Astrocyte (in vitro differentiated cells and primary cell): ENCODE measurements around the gene ERAL1. TPM values are rescaled to one million over a fixed set of nuclear protein-coding genes. Genes with fewer than 3 reads are reported as not detected.

Experiments
- DNase-seq: peaks from one replicate; pipeline ENCODE4 v3.0.0-alpha.2; 2010; ENCODE audit warnings: low read depth
- FAIRE-seq: peaks from 2 replicates; lab custom pipeline; 2011; peaks lifted over from hg19 to GRCh38; lab: Jason Lieb, UNC
- H2AFZ ChIP-seq: 2 replicates; pipeline ENCODE4 v1.6.0; 2012; ENCODE audit warnings: low read depth, low read length, inconsistent platforms
- H3K27ac ChIP-seq: 2 replicates; pipeline ENCODE4 v1.5.1; 2011; ENCODE audit warnings: low read depth, low read length, inconsistent platforms
- H3K27me3 ChIP-seq: 2 replicates; pipeline ENCODE4 v1.6.0; 2011; ENCODE audit warnings: low read length, inconsistent platforms; ENCODE audit not compliant: insufficient read depth
- H3K36me3 ChIP-seq: 2 replicates; pipeline ENCODE4 v1.5.1; 2011; ENCODE audit warnings: low read length, inconsistent platforms; ENCODE audit not compliant: insufficient read depth
- H3K4me1 ChIP-seq: 2 replicates; pipeline ENCODE4 v1.5.1; 2011; ENCODE audit warnings: low read length, inconsistent platforms; ENCODE audit not compliant: insufficient read depth
- H3K4me2 ChIP-seq: 2 replicates; pipeline ENCODE4 v1.6.0; 2012; ENCODE audit warnings: low read length, inconsistent platforms
- H3K4me3 ChIP-seq: 2 replicates; pipeline ENCODE4 v1.5.1; 2011; ENCODE audit warnings: low read depth, mild to moderate bottlenecking, low read length, inconsistent platforms; ENCODE audit not compliant: insufficient read depth
- H3K79me2 ChIP-seq: 2 replicates; pipeline ENCODE4 v1.6.0; 2012; ENCODE audit warnings: mild to moderate bottlenecking, low read length, inconsistent platforms; ENCODE audit not compliant: insufficient read depth
- H3K9ac ChIP-seq: 2 replicates; pipeline ENCODE4 v1.6.0; 2012; ENCODE audit warnings: mild to moderate bottlenecking, low read length, inconsistent platforms
- H3K9me3 ChIP-seq: 2 replicates; pipeline ENCODE4 v1.5.1; 2012; ENCODE audit warnings: low read depth, mild to moderate bottlenecking, low read length, inconsistent platforms; ENCODE audit not compliant: insufficient read depth
- H4K20me1 ChIP-seq: 2 replicates; pipeline ENCODE4 v1.6.0; 2012; ENCODE audit warnings: low read length, inconsistent platforms; ENCODE audit not compliant: insufficient read depth
- H3K27ac Mint-ChIP-seq: one replicate; pipeline ENCODE4 v1.8.0; 2021; ENCODE audit warnings: mild to moderate bottlenecking, mixed read lengths; ENCODE audit not compliant: unreplicated experiment
- H3K27me3 Mint-ChIP-seq: one replicate; pipeline ENCODE4 v1.8.0; 2021; ENCODE audit warnings: low read depth, mixed read lengths; ENCODE audit not compliant: unreplicated experiment
- H3K36me3 Mint-ChIP-seq: one replicate; pipeline ENCODE4 v1.8.0; 2021; ENCODE audit warnings: low read depth, mixed read lengths; ENCODE audit not compliant: unreplicated experiment
- H3K4me1 Mint-ChIP-seq: one replicate; pipeline ENCODE4 v1.8.0; 2021; ENCODE audit warnings: low read depth, mixed read lengths; ENCODE audit not compliant: unreplicated experiment
- H3K4me3 Mint-ChIP-seq: one replicate; pipeline ENCODE4 v1.8.0; 2021; ENCODE audit warnings: mild to moderate bottlenecking, moderate library complexity, mixed read lengths; ENCODE audit not compliant: unreplicated experiment
- H3K9me3 Mint-ChIP-seq: one replicate; pipeline ENCODE4 v1.8.0; 2021; ENCODE audit warnings: mild to moderate bottlenecking, mixed read lengths; ENCODE audit not compliant: unreplicated experiment
- EZH2 ChIP-seq: IDR thresholded peaks from 2 replicates; pipeline ENCODE4 v1.6.1; 2012; ENCODE audit warnings: mild to moderate bottlenecking, low read length, inconsistent platforms; ENCODE audit not compliant: insufficient read depth
- total RNA-seq: library from RNA; stranded (reverse); gene quantifications from 2 replicates; pipeline ENCODE4 v1.2.1, GENCODE V29; 2021
- TF ChIP-seq, protein P1 (sequence below): IDR thresholded peaks from 2 replicates; pipeline ENCODE4 v1.5.1; 2011; ENCODE audit warnings: low read depth, mild to moderate bottlenecking, inconsistent platforms, low read length, moderate library complexity; ENCODE audit not compliant: insufficient read depth

ERAL1 gene
- total RNA-seq, 1 donor from 2014 or later, result 38.4 TPM

DNA sequence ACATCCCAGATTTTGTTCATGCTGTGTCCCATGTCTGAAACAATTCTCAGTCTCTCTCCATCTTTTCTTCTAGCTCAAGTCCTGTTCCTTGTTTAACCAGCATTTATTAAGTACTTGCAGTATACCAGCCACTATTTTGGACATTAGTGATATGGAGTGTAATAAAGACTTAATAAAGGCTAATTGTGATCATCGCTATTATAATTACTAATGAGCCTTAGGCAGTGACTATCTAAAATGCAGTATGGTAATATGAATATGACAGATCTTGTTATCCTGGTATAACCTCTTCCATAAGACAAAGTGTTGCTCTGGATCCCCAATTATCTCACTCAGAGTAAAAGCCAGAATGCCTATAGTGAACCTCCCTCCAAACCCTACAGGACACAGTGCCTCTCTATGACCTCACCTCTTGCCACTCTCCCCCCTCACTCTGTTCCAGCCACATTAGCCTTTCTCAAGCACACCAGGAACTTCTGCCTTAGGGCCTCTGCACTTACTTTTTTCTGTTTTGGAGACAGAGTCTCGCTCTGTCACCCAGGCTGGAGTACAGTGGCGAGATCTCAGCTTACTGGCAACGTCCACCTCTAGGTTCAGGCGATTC is 44.5 kb downstream of the ERAL1 start:
- H3K4me1 ChIP-seq, result peaks cover 17% of the 10 kb centered on the region
- Mint-ChIP-seq H3K4me3 (peak overlapping the region; percentile 81), H3K9me3 (no peaks in the 10 kb centered on the region), H3K27ac (no peak overlapping the region), H3K27me3 (peaks cover 1% of the 10 kb centered on the region), H3K4me1 (peaks cover 21% of the 10 kb centered on the region), H3K36me3 (peaks cover 2% of the 10 kb centered on the region)
- no peaks in the 10 kb centered on the region for H3K9me3 ChIP-seq
- DNase-seq (no peak), FAIRE-seq (no peak)
- no peaks in the 10 kb centered on the region for H3K27me3 ChIP-seq
- no peak overlapping the region for H2AFZ ChIP-seq
- TF ChIP-seq, protein P1, sequence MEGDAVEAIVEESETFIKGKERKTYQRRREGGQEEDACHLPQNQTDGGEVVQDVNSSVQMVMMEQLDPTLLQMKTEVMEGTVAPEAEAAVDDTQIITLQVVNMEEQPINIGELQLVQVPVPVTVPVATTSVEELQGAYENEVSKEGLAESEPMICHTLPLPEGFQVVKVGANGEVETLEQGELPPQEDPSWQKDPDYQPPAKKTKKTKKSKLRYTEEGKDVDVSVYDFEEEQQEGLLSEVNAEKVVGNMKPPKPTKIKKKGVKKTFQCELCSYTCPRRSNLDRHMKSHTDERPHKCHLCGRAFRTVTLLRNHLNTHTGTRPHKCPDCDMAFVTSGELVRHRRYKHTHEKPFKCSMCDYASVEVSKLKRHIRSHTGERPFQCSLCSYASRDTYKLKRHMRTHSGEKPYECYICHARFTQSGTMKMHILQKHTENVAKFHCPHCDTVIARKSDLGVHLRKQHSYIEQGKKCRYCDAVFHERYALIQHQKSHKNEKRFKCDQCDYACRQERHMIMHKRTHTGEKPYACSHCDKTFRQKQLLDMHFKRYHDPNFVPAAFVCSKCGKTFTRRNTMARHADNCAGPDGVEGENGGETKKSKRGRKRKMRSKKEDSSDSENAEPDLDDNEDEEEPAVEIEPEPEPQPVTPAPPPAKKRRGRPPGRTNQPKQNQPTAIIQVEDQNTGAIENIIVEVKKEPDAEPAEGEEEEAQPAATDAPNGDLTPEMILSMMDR, result no peak
- no peak for TF ChIP-seq EZH2
- peaks cover 6% of the 10 kb centered on the region for H3K79me2 ChIP-seq
- no peak overlapping the region for H3K4me3 ChIP-seq
- no peaks in the 10 kb centered on the region for H3K36me3 ChIP-seq
- H4K20me1 ChIP-seq, result peaks cover 30% of the 10 kb centered on the region
- no peak overlapping the region for H3K4me2 ChIP-seq
- no peak overlapping the region for H3K27ac ChIP-seq
- H3K9ac ChIP-seq, result no peak overlapping the region

DNA sequence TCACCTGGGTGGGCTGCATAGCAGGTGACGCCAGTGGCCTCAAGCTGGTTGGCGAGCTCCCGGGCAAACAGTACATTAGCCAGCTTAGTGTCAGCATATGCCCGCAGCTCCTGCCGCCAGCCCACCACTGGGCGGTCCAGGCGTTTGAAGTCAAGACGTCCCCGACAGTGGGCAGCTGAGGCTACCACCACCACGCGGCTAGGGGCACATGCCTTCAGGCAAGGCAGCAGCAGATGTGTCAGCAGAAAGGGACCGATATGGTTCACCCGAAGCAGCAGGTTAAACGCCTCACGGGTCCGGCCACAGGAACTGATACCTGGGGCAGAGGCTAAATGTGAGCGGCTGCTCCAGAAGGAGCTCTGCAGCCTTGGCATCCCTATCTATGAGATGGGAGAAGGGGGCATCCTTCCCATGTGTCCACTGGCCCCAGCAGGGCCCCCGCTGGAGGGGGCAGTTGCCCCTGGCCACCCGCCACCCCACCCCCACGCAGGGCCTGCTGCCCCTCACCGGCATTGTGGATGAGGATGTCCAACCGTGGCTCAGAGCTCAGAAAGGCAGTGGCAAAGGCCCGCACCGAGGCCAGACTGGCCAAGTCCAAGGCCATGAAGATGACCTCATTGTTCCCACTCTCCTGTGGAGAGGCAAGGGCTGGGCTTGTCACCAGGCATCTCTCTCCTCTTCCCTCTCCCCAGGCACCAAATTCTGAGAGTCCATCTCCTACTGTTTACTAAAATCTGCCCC is 46.3 kb downstream of the ERAL1 start:
- no peak overlapping the region for H3K27ac ChIP-seq
- peaks cover under 1% of the 10 kb centered on the region for H3K79me2 ChIP-seq
- H3K4me3 Mint-ChIP-seq, result peak overlapping the region; percentile 89
- DNase-seq, result no peak
- no peaks in the 10 kb centered on the region for H3K9me3 Mint-ChIP-seq
- peaks cover 29% of the 10 kb centered on the region for H4K20me1 ChIP-seq
- H3K9me3 ChIP-seq, result no peaks in the 10 kb centered on the region
- H2AFZ ChIP-seq, result no peak overlapping the region
- H3K4me1 ChIP-seq, result peaks cover 17% of the 10 kb centered on the region
- no peak overlapping the region for H3K4me3 ChIP-seq
- H3K27me3 ChIP-seq, result no peaks in the 10 kb centered on the region
- peaks cover 9% of the 10 kb centered on the region for H3K36me3 Mint-ChIP-seq
- peaks cover 10% of the 10 kb centered on the region for H3K36me3 ChIP-seq
- FAIRE-seq, result no peak
- peaks cover 1% of the 10 kb centered on the region for H3K27me3 Mint-ChIP-seq
- H3K27ac Mint-ChIP-seq, result no peak overlapping the region
- TF ChIP-seq, protein P1, result no peak
- TF ChIP-seq EZH2, result no peak
- peaks cover 17% of the 10 kb centered on the region for H3K4me1 Mint-ChIP-seq
- no peak overlapping the region for H3K4me2 ChIP-seq
- H3K9ac ChIP-seq, result no peak overlapping the region
